GM18909 (cell line): ENCODE data around the gene YJU2.

ENCODE experiments used
- ATAC-seq: cut with Tn5 transposase; IDR thresholded peaks from one replicate; pipeline ENCODE4 v1.9.1; 2021; ENCODE audit warnings: mild to moderate bottlenecking; ENCODE audit not compliant: unreplicated experiment, poor library complexity

Gene YJU2

GRCh38 chr19:4295972-4296771 is 49.3 kb downstream of the YJU2 start:
- no peak for ATAC-seq

- no peak for ATAC-seq
These were observed 51.3 kb downstream of the YJU2 start for GRCh38 chr19:4297901-4298809.

- ATAC-seq: no peak
These were observed 52.1 kb downstream of the YJU2 start for GRCh38 chr19:4298810-4299550.

- no peak for ATAC-seq
These were observed 53.7 kb downstream of the YJU2 start for GRCh38 chr19:4300589-4300988.

- no peak for ATAC-seq
These were observed 54.8 kb downstream of the YJU2 start for GRCh38 chr19:4301590-4302242.

GRCh38 chr19:4302243-4302640 is 55.4 kb downstream of the YJU2 start, which contains the start of gene TMIGD2:
TMIGD2 (minus strand) TSS chr19:4302389; CDS start chr19:4302385, 4 bp downstream.
- ATAC-seq: no peak

GRCh38 chr19:4303819-4304537 is 57.1 kb downstream of the YJU2 start:
- ATAC-seq: no peak

GRCh38 chr19:4304538-4305256 is 57.8 kb downstream of the YJU2 start, which contains the start of gene FSD1:
FSD1 (plus strand) TSS chr19:4304598; CDS start chr19:4304747, 149 bp downstream.
- no peak for ATAC-seq

GRCh38 chr19:4305257-4305612 is 58.4 kb downstream of the YJU2 start:
- no peak for ATAC-seq

GRCh38 chr19:4305659-4306058 is 58.8 kb downstream of the YJU2 start:
- ATAC-seq: no peak

- no peak for ATAC-seq
These were observed 63.6 kb downstream of the YJU2 start for GRCh38 chr19:4310247-4311121.

- no peak for ATAC-seq
These were observed 67.1 kb downstream of the YJU2 start for GRCh38 chr19:4313847-4314490.

GRCh38 chr19:4316956-4317355 is 70.1 kb downstream of the YJU2 start:
- no peak for ATAC-seq

GRCh38 chr19:4318460-4318859 is 71.6 kb downstream of the YJU2 start:
- no peak for ATAC-seq
